ENCODE results near the gene SMAD3. TPM values are rescaled to one million over a fixed set of nuclear protein-coding genes. Genes with fewer than 3 reads are reported as not detected.
"Not testable (repeated sequence)": the region's sequence is repeated elsewhere in the genome, so short reads cannot be mapped to it uniquely, and the experiment has no call there.

SMAD3 gene
- total RNA-seq, 1 donor from 2014 or later: 18.8 TPM

- H3K27ac ChIP-seq (replicated peaks): peak overlapping the region; percentile 84
- H3K4me3 ChIP-seq: peak overlapping the region; percentile 18
- no peaks in the 10 kb centered on the region for H3K36me3 ChIP-seq
- no peaks in the 10 kb centered on the region for H3K27me3 ChIP-seq (ENCODE audit: low read depth)
- intact Hi-C loops (cut with micrococcal nuclease): no loop called here
- no peak for TF ChIP-seq CTCF (IDR thresholded peaks at IDR 0.05; ENCODE audit: borderline replicate concordance)
- peaks cover 85% of the 10 kb centered on the region for H3K4me1 ChIP-seq
- no peaks in the 10 kb centered on the region for H3K9me3 ChIP-seq (replicated peaks)
- DNase-seq: no peak
Observed at GRCh38 chr15:67149773-67150022, 84.3 kb downstream of the SMAD3 start.

- peak overlapping the region; percentile 84 for H3K27ac ChIP-seq (replicated peaks)
- H3K9me3 ChIP-seq (replicated peaks): no peaks in the 10 kb centered on the region
- H3K36me3 ChIP-seq: no peaks in the 10 kb centered on the region
- intact Hi-C loops (cut with micrococcal nuclease): no loop called here
- peak; percentile 67 for DNase-seq
- H3K4me1 ChIP-seq: peaks cover 82% of the 10 kb centered on the region
- TF ChIP-seq CTCF (IDR thresholded peaks at IDR 0.05; ENCODE audit: borderline replicate concordance): no peak
- H3K4me3 ChIP-seq: peak overlapping the region; percentile 18
- H3K27me3 ChIP-seq (ENCODE audit: low read depth): no peaks in the 10 kb centered on the region
Observed at GRCh38 chr15:67150023-67150860, 84.8 kb downstream of the SMAD3 start.

GRCh38 chr15:67152429-67152828 is 87.0 kb downstream of the SMAD3 start:
- no peaks in the 10 kb centered on the region for H3K9me3 ChIP-seq (replicated peaks)
- peak overlapping the region; percentile 84 for H3K27ac ChIP-seq (replicated peaks)
- no peak for TF ChIP-seq CTCF (IDR thresholded peaks at IDR 0.05; ENCODE audit: borderline replicate concordance)
- H3K36me3 ChIP-seq: no peaks in the 10 kb centered on the region
- no peak overlapping the region for H3K4me3 ChIP-seq
- H3K27me3 ChIP-seq (ENCODE audit: low read depth): no peaks in the 10 kb centered on the region
- DNase-seq: no peak
- peaks cover 65% of the 10 kb centered on the region for H3K4me1 ChIP-seq
- intact Hi-C loops (cut with micrococcal nuclease): no loop called here

GRCh38 chr15:67153044-67153443 is 87.6 kb downstream of the SMAD3 start:
- H3K4me3 ChIP-seq; intact Hi-C loops (cut with micrococcal nuclease); DNase-seq; H3K9me3 ChIP-seq (replicated peaks); H3K27ac ChIP-seq (replicated peaks); H3K36me3 ChIP-seq; H3K27me3 ChIP-seq (ENCODE audit: low read depth): not testable (repeated sequence)
- peaks cover 65% of the 10 kb centered on the region for H3K4me1 ChIP-seq

GRCh38 chr15:67154249-67154648 is 88.8 kb downstream of the SMAD3 start:
- Histone ChIP-seq H3K4me1 (peaks cover 65% of the 10 kb centered on the region), H3K27me3 (ENCODE audit: low read depth) (no peaks in the 10 kb centered on the region), H3K4me3 (no peak overlapping the region), H3K27ac (replicated peaks) (peak overlapping the region; percentile 42), H3K36me3 (no peaks in the 10 kb centered on the region), H3K9me3 (replicated peaks) (no peaks in the 10 kb centered on the region)
- no peak for TF ChIP-seq CTCF (IDR thresholded peaks at IDR 0.05; ENCODE audit: borderline replicate concordance)
- DNase-seq: no peak
- intact Hi-C loops (cut with micrococcal nuclease): no loop called here

GRCh38 chr15:67156426-67156825 is 91.0 kb downstream of the SMAD3 start:
- Histone ChIP-seq H3K27me3 (ENCODE audit: low read depth) (no peaks in the 10 kb centered on the region), H3K4me1 (peaks cover 52% of the 10 kb centered on the region), H3K36me3 (no peaks in the 10 kb centered on the region), H3K27ac (replicated peaks) (no peak overlapping the region), H3K9me3 (replicated peaks) (no peaks in the 10 kb centered on the region), H3K4me3 (no peak overlapping the region)
- intact Hi-C loops (cut with micrococcal nuclease): no loop called here
- DNase-seq: no peak
- no peak for TF ChIP-seq CTCF (IDR thresholded peaks at IDR 0.05; ENCODE audit: borderline replicate concordance)

All from left ventricle myocardium inferior (tissue), 1 donor.